Keratinocyte (primary cell): ENCODE data around the gene DCST1. TPM values are rescaled to one million over a fixed set of nuclear protein-coding genes. Genes with fewer than 3 reads are reported as not detected.

Experiments
- DNase-seq: peaks from one replicate; pipeline ENCODE4 v3.0.0-alpha.2; 2011; ENCODE audit warnings: low read depth, missing footprints, low spot score
- FAIRE-seq: peaks from 2 replicates; lab custom pipeline; 2011; peaks lifted over from hg19 to GRCh38; lab: Jason Lieb, UNC
- H2AFZ ChIP-seq: 2 replicates; pipeline ENCODE4 v1.6.0; 2012; ENCODE audit warnings: low read length, control low read depth, inconsistent platforms; ENCODE audit not compliant: control insufficient read depth
- H3K27ac ChIP-seq: 2 replicates; pipeline ENCODE4 v1.5.1; 2011; ENCODE audit warnings: low read length; ENCODE audit not compliant: control insufficient read depth, insufficient read depth
- H3K27me3 ChIP-seq: 3 replicates; pipeline ENCODE4 v1.6.0; 2011; ENCODE audit warnings: low read length; ENCODE audit not compliant: control insufficient read depth, insufficient read depth; ENCODE audit errors: extremely low read depth
- H3K36me3 ChIP-seq, 2 experiments: 2 replicates in 1 of 2; 3 replicates in 1 of 2; pipeline ENCODE4 v1.5.1; 2011; ENCODE audit warnings: low read length in 2 of 2, mild to moderate bottlenecking in 1 of 2; ENCODE audit not compliant: control insufficient read depth in 2 of 2, insufficient read depth in 2 of 2; ENCODE audit errors: extremely low read depth in 1 of 2
- H3K4me1 ChIP-seq: 3 replicates; pipeline ENCODE4 v1.5.1; 2011; ENCODE audit warnings: low read length; ENCODE audit not compliant: control insufficient read depth, insufficient read depth; ENCODE audit errors: extremely low read depth
- H3K4me2 ChIP-seq: 3 replicates; pipeline ENCODE4 v1.6.0; 2011; ENCODE audit warnings: low read depth, low read length; ENCODE audit not compliant: control insufficient read depth, insufficient read depth; ENCODE audit errors: extremely low read depth
- H3K4me3 ChIP-seq, 3 experiments: fragments of 200-600 bp in 1 of 3; sonication (generic) in 1 of 3; 2 replicates in 2 of 3; 3 replicates in 1 of 3; pipeline ENCODE4 v1.5.1; 2011 to 2016; ENCODE audit warnings: low read length in 3 of 3, mild to moderate bottlenecking in 3 of 3, control low read depth in 2 of 3, inconsistent platforms in 1 of 3, low read depth in 1 of 3, mixed read lengths in 1 of 3, mixed run types in 1 of 3, moderate library complexity in 1 of 3; ENCODE audit not compliant: control insufficient read depth in 2 of 3, insufficient read depth in 2 of 3; ENCODE audit errors: extremely low read depth in 1 of 3
- H3K79me2 ChIP-seq: 2 replicates; pipeline ENCODE4 v1.6.0; 2012; ENCODE audit warnings: low read length; ENCODE audit not compliant: control insufficient read depth, insufficient read depth
- H3K9ac ChIP-seq: 3 replicates; pipeline ENCODE4 v1.6.0; 2011; ENCODE audit warnings: low read length; ENCODE audit not compliant: control insufficient read depth, insufficient read depth; ENCODE audit errors: extremely low read depth
- H3K9me1 ChIP-seq: 3 replicates; pipeline ENCODE4 v1.6.0; 2011; ENCODE audit warnings: low read length; ENCODE audit not compliant: control insufficient read depth, insufficient read depth; ENCODE audit errors: extremely low read depth
- H3K9me3 ChIP-seq: 2 replicates; pipeline ENCODE4 v1.5.1; 2012; ENCODE audit warnings: low read depth, low read length; ENCODE audit not compliant: control insufficient read depth
- H4K20me1 ChIP-seq: 3 replicates; pipeline ENCODE4 v1.6.0; 2011; ENCODE audit warnings: low read length; ENCODE audit not compliant: control insufficient read depth, insufficient read depth; ENCODE audit errors: extremely low read depth
- CTCF ChIP-seq, 3 experiments: IDR thresholded peaks in 1 of 3; conservative IDR thresholded peaks in 1 of 3; optimal IDR thresholded peaks in 1 of 3; 2 replicates in 2 of 3; 3 replicates in 1 of 3; pipeline versions ENCODE3 to v1.5.1; 2011; ENCODE audit warnings: low read length in 3 of 3, mild to moderate bottlenecking in 3 of 3, moderate library complexity in 2 of 3, control low read depth in 1 of 3, inconsistent platforms in 1 of 3; ENCODE audit not compliant: insufficient read depth in 2 of 3; ENCODE audit errors: extremely low read depth in 1 of 3
- EZH2 ChIP-seq: IDR thresholded peaks from one replicate; pipeline ENCODE4 v1.6.1; 2012; ENCODE audit warnings: inconsistent platforms, mild to moderate bottlenecking, low read length, moderate library complexity
- dilution Hi-C: fragments of 300-500 bp; cut with MboI; formaldehyde crosslinking; loops from one replicate; pipeline ENCODE4 v1.7.0; 2020; ENCODE audit warnings: low sequenced_read_pairs; ENCODE audit not compliant: extremely low pct_ligation_motif_present
- polyA plus RNA-seq, 5 experiments: library from polyadenylated mRNA; depleted of rRNA in 3 of 5; stranded (reverse) in 3 of 5; stranded (forward) in 1 of 5; unstranded in 1 of 5; fragments of >200 nt; gene quantifications; 1 replicate in 1 of 5; 2 replicates in 3 of 5; 3 replicates in 1 of 5; pipeline versions ENCODE4 v1.2.1 to v1.2.3, GENCODE V29; 2011 to 2012; ENCODE audit warnings: missing spikeins in 2 of 5, low read depth in 1 of 5, low replicate concordance in 1 of 5

DCST1 gene
- polyA plus RNA-seq, 1 donor (not counting 4 experiments of a cell fraction or from before 2014, with no cell fraction given) = not detected

GRCh38 chr1:154998201-154998780 is 35.3 kb upstream of the DCST1 start:
- Histone ChIP-seq H3K27ac (no peak overlapping the region), H3K36me3 (no peaks in the 10 kb centered on the region), H3K4me2 (no peak overlapping the region), H4K20me1 (no peaks in the 10 kb centered on the region), H3K9ac (no peak overlapping the region), H3K9me3 (no peaks in the 10 kb centered on the region), H2AFZ (no peak overlapping the region), H3K4me1 (peaks cover 14% of the 10 kb centered on the region), H3K9me1 (no peaks in the 10 kb centered on the region), H3K79me2 (peaks cover 7% of the 10 kb centered on the region), H3K4me3 (no peak overlapping the region), H3K27me3 (no peaks in the 10 kb centered on the region)
- DNase-seq = no peak
- TF ChIP-seq CTCF (optimal IDR thresholded peaks at IDR 0.05 in 1 of 3, IDR thresholded peaks at IDR 0.05 in 1 of 3, conservative IDR thresholded peaks at IDR 0.05 in 1 of 3; ENCODE audit: extremely low read depth in 1 of 3, insufficient read depth in 2 of 3, low read length in 3 of 3) = peak in 1 of 3 experiments; percentile 14
- TF ChIP-seq EZH2 = no peak
- FAIRE-seq = no peak
- dilution Hi-C loops = no loop called here

GRCh38 chr1:154998818-154999570 is 34.6 kb upstream of the DCST1 start:
- peak overlapping the region in 1 of 3 experiments; percentile 38 for H3K4me3 ChIP-seq
- H3K27ac ChIP-seq = no peak overlapping the region
- peak; percentile 20 for FAIRE-seq
- peaks cover 14% of the 10 kb centered on the region for H3K4me1 ChIP-seq
- dilution Hi-C loops = no loop called here
- H3K79me2 ChIP-seq = peaks cover 12% of the 10 kb centered on the region
- H3K36me3 ChIP-seq = no peaks in the 10 kb centered on the region
- TF ChIP-seq EZH2 (no peak), CTCF (optimal IDR thresholded peaks at IDR 0.05 in 1 of 3, IDR thresholded peaks at IDR 0.05 in 1 of 3, conservative IDR thresholded peaks at IDR 0.05 in 1 of 3; ENCODE audit: extremely low read depth in 1 of 3, insufficient read depth in 2 of 3, low read length in 3 of 3) (peak in 2 of 3 experiments; percentile 91 to 93)
- H2AFZ ChIP-seq = peak overlapping the region; percentile 46
- H3K27me3 ChIP-seq = no peaks in the 10 kb centered on the region
- H3K9me3 ChIP-seq = no peaks in the 10 kb centered on the region
- no peak overlapping the region for H3K9ac ChIP-seq
- no peak for DNase-seq
- no peaks in the 10 kb centered on the region for H3K9me1 ChIP-seq
- H3K4me2 ChIP-seq = peak overlapping the region; percentile 58
- H4K20me1 ChIP-seq = no peaks in the 10 kb centered on the region
